HG02981 (cell line): ENCODE data around the gene SLC22A17.

ENCODE experiments used
- ATAC-seq: cut with Tn5 transposase; IDR thresholded peaks from one replicate; pipeline ENCODE4 v1.9.1; 2021; ENCODE audit warnings: mild to moderate bottlenecking, moderate library complexity; ENCODE audit not compliant: unreplicated experiment

Gene SLC22A17

GRCh38 chr14:23382276-23382675 is 29.6 kb upstream of the SLC22A17 start:
- ATAC-seq, result no peak

- ATAC-seq, result no peak
These were observed 29.2 kb upstream of the SLC22A17 start for GRCh38 chr14:23381871-23382270.

- no peak for ATAC-seq
These were observed 28.3 kb upstream of the SLC22A17 start for GRCh38 chr14:23380976-23381375.

DNA sequence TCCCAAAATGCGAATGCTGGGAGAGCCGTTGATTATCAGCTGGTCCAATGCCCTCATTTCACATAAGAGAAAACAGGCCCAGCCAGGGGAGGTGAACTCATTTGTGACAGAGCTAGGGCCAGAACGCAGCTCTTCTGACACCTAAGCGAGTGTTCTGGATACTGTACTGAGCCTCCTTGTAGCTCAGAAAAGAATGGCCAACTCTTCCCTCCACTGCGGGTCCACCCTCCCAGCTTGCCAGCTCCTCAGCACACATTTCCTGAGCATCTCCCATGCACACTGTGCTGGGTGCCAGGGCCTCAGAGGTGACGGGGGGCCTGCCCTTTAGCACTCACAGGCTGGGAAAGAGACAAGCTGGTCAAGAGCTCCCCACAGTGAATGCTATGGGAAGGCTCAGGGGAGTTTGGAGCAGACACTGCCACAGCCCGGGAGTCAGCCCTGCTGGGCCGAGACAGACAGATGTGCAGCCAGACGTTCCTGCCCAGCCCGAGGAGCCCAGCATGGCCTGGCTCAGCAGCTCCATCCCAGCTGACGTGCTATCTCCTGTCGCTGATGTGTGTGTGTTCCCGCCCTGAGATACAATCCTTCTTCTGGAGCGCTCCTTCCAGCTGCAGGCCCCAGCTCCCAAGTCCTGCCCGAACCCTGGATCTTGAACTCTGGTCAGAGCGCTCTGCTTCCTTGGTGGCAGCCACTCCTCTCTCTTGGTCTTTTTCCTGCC is 27.7 kb upstream of the SLC22A17 start:
- ATAC-seq, result no peak

DNA sequence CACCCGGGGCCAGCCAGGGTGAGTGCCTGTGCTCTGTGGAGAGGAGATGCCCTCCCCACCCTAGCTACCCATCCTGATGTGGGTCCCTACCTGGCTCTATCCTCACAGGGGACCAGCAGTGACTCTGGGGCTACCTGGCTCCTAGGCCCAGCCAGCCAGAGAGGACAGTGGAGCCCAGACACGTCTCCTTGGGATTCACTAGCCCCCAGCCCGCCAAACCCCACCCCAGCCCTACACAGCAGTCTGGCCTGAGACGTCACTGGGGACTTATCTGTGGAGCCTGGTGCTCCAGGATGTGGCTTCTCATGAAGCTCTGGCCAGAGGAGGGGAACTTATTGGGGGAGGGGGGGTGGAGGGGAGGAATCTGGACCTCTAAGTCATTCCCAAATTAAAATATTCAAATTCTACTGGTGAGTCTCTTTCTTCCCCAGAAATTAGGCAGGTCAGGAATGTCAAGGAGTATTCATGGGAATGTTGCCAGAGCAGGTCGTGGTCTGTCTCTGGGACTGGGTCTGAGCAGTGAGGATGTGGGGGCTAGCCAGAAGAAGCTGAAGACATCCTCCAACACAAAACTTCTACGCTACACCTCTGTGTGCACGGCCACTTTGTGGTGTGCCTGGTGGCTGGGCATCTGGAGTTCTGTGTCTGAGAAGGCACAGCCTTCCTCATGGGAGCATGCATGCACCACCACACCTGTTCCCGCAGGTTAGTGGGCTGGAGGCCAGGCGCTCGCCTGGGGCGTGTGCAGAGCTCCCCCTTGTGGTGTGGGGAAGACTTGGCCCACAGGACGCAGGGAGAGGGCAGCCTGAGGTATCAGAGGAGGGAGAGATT is 26.9 kb upstream of the SLC22A17 start:
- no peak for ATAC-seq

DNA sequence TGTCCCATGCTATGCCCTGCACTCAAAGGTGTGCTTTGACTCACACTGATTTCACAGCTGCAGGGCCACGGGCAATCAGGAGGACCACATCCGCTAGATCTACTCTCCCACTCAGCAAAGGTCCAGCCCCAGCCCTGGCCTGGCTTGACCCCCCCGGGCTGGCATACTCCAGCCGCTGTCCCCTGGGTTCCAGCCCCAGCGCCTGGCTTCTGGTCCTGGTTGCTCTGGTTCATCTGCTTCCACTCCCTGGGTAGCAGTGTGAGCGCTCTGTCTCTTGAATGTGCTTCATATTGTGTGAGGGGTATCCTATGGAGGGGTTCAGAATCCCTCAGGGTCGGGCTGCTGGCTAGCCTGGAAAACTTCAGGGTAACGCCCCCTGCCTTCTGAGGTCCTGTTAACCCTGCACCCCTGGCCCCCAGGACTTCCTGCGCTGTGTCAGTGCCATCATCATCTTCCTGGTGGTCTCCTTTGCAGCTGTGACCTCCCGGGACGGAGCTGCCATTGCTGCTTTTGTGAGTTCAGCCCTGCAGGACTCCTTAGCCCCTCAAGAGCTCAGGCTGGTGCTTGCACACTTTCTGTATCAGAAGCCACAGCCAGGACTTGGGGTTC is 26.0 kb upstream of the SLC22A17 start:
- ATAC-seq, result no peak

DNA sequence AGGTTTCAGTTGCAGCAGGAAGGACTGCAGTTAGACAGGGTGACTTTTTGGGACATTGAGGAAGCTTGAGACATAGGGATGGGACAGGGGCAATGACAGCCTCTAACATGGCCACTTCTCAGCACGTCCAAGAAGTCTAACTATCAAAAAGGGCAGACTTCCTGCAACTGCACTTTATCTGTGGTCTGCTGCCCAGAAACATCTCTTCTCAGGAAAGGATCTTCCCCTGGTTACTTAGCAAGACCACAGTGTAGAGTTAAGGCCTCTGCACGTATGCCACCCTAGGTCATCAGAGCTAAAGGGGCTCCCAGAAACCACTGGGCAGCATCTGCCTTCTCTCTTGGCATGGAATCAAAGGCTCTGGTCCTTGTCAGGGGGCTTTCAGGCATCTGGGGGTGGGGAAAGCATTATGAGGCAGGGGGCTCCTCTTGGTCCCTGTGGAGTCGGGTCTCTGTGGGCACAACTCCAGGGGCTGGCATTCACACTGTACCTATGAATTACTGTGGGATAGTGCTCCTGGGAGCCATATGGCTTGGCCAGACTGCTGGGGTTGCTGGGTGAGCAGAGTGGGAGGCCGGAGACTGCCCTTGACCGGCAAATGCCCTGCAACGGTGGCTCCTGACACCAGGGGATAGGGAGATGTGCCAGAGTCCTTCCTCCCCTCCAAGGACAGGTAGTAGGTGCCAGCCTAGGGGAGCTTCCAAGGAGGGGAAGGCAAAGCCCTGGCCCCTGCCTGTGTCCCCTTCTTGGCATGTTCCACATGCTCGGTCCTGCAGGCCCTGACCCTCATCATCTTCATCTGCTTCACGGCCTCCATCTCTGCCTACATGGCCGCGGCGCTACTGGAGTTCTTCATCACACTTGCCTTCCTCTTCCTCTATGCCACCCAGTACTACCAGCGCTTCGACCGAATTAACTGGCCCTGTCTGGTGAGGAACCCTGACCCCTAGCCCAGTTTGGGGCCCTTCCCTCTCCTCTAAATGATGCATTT is 25.2 kb upstream of the SLC22A17 start:
- no peak for ATAC-seq

DNA sequence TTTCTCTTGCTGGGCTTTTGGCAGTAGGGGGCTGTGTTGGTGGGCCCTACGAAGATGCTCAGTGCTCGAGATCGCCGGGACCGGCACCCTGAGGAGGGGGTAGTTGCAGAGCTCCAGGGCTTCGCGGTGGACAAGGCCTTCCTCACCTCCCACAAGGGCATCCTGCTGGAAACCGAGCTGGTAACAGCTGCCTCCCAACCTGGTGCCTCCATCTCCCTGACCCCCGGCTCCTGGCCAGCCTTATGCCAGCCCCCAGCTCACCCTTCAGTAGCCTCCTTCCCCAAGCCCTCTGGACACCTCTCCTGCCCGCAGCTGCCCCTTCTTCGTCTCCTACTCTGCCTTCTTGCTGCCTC is 24.5 kb upstream of the SLC22A17 start:
- no peak for ATAC-seq

DNA sequence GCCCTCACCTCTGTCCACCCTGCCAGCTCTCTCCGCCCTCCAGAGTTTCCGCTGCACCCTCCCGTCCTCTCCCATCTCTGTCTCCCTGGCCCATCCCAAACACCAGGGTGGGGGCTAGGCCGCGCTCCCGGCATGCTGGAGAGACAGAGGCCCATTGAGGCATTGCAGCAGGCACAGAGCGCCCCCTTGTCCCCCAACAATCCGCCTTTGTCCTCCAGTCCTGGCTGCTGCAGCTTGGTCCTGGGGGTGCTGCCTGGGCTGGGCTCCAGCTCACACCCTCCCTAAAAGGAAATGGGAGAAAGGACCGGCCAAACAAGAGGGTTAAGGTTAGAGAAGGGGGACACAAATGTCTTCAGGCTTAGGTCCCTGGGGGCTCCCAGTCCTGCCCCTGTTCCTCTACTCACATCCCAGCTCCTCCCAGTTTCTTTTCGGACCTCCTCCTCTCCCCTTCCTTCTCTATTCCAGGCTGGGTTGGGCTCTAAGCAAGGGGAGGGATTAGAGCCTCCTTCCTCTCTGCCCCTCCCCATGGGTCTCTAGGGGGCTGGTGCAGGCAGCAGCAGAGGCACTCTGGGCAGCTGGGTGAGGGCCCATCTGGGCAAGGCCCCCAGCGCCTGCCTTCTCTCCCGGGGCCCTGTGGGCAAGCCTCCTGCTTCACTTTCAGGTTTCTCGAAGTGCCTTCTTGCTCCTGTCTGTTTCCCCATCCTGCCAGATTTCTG is 24.0 kb upstream of the SLC22A17 start, which contains the start of gene CMTM5:
TSS of gene CMTM5 (plus strand) at position 565 of the 716 bp plus-strand sequence. CDS start 206 bp downstream, outside the sequence.
- no peak for ATAC-seq

DNA sequence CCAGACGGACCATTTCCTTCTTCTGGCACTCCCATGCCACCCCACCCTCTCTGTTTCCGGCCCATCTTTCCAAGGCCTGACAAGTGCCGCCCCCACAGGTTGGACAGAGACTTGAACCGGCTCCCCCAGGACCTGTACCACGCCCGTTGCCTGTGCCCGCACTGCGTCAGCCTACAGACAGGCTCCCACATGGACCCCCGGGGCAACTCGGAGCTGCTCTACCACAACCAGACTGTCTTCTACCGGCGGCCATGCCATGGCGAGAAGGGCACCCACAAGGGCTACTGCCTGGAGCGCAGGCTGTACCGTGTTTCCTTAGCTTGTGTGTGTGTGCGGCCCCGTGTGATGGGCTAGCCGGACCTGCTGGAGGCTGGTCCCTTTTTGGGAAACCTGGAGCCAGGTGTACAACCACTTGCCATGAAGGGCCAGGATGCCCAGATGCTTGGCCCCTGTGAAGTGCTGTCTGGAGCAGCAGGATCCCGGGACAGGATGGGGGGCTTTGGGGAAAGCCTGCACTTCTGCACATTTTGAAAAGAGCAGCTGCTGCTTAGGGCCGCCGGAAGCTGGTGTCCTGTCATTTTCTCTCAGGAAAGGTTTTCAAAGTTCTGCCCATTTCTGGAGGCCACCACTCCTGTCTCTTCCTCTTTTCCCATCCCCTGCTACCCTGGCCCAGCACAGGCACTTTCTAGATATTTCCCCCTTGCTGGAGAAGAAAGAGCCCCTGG is 23.0 kb upstream of the SLC22A17 start:
- ATAC-seq, result no peak

GRCh38 chr14:23373041-23373440 is 20.4 kb upstream of the SLC22A17 start:
- no peak for ATAC-seq

GRCh38 chr14:23372509-23372908 is 19.8 kb upstream of the SLC22A17 start, which contains the start of gene IL25:
Gene IL25, plus strand, starts transcription at chr14:23372809.
- no peak for ATAC-seq

DNA sequence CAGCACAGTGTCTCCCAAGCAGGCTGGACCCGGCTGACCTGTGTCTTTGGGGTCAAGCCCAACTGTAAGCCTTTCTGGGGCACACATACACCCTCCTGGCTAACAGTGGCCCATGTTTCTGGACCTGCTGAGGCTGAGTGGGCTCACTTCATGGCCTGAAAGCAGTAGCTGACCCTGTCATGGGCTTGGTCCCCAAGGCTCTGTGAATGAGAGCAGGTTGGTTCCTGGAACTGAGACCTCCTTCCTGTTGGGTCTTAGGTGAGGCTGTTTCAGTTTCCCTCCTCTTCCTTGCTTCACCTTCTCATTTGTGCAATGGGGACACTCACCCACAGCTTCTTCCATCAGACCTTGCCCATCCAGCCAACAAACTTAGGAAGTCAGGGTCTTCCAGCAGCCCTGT is 19.2 kb upstream of the SLC22A17 start:
- ATAC-seq, result no peak

GRCh38 chr14:23370221-23370620 is 17.5 kb upstream of the SLC22A17 start:
- ATAC-seq, result no peak

GRCh38 chr14:23366426-23366921 is 13.8 kb upstream of the SLC22A17 start:
- no peak for ATAC-seq

DNA sequence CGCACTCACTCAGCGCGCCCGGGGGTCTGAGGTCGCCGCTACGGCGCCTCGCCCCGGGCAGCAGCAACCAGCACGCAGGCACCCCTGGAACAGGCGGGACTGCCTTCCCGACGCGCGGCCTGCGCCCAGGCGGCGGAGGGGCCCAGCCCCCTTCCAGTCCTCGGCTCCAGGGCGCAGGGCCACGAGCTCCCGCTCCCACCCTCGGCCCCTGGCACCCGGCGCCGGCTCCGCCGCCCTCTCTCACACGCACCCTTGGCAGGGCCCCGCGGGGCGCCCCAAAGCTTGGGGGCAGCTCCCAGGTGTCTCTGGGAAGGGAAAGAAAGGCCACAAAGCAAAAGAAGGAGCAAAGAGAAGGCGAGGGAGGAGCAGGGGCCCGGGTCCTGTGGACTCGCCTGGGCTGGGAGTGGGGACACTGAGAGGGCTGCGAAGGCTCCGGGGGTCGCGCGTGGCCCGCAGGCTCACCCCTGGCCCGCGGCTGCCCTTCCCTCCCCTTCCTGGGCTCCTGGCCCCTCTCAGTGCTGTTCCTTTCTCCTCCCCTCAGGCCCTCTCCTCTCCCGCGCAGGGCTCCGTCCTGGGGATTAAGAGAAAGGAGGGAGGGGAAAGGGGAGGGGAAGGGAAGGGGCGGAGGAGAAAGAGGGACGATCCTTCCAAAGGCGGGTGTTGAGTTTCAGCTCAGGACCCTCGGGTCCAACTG is 13.2 kb upstream of the SLC22A17 start:
- no peak for ATAC-seq

DNA sequence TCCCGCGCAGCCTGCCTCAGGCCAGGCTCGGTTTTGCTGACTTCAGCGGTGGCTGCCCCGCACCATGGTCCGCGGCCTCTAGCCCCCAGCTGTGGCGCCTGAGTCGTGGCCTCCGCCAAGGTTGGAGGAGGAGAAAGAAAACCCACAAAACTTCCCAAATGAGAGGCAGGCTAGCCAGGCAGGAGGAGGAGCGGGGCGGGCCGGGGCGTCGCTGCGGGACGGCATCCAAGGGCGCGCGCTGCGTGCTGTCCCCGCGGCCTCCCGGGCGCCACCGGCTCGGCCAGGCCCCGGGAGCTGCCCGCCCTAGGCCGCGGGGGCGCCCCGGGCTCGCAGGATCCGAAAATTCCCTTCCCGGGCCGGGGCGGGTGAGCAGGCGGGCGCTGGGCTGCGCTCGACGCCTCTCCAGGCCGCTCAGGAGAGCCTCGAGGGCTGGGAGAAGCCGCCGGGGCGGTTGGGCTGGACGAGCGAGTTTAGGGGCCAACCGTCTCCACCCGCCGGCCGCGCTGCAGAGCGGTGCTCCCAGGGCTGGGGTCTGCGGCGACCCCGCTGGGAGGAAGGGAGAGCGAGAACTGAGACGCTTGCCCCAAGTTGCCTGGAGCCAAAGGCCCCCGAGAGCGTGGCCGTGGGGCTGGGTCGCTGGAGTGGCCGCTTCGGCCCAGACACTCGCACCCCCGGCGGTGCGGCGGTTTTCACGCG is 12.5 kb upstream of the SLC22A17 start, which contains the start of gene EFS:
TSS of gene EFS (minus strand) at position 137 of the 696 bp plus-strand sequence. CDS start 147 bp downstream, outside the sequence.
- ATAC-seq, result no peak
